Measurements from ENCODE around the gene RRAD.

DNA sequence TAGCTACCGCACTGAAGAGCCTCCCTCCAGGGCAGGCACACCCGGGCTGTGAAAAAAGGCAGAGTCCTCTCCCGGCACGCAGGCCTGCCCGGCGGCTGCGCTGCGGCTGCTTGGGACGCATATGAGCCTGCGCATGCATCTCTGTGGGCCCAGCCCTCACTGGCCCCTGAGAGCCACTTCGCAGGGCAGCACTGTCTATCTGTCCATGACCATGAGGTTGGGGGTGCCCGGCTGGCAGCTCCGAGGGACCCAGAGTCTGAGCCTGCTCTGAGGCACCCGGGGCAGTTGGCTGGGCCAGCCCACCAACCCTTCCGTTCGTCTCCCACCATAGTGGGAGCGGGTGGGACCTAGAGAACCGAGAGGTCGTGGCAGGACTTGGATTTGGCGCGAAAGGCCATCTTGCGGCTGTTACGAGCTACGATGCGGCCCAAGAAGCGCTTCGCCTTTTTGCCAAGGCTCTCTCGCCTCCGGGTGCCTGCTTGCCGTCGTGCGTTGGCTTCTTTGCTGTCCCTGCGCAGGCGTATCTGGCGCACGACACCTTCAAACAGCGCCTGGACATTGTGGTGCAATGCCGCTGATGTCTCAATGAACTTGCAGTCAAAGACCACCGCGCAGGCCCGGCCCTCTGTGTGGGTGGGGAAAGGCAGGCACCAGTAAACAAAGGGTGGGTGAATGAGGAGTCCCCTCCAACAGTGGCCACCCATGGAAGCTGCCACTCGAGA lies 3.4 kb downstream of the RRAD start:
- TF ChIP-seq POLR2A (IDR thresholded peaks at IDR 0.05; ENCODE audit: low read depth, low read length) (no peak), GATA2 (IDR thresholded peaks at IDR 0.05; ENCODE audit: insufficient read depth, insufficient read length, low read depth, low read length) (no peak), MYC (IDR thresholded peaks at IDR 0.05; ENCODE audit: low read depth, low read length) (no peak), FOS (IDR thresholded peaks at IDR 0.05; ENCODE audit: borderline replicate concordance, insufficient read depth, low read length) (no peak), EZH2 (IDR thresholded peaks at IDR 0.05; ENCODE audit: borderline replicate concordance, low read depth, low read length, severe bottlenecking) (no peak), POLR2AphosphoS5 (IDR thresholded peaks at IDR 0.05; ENCODE audit: insufficient read depth, low read depth, low read length) (no peak)
- TF ChIP-seq, protein P1, sequence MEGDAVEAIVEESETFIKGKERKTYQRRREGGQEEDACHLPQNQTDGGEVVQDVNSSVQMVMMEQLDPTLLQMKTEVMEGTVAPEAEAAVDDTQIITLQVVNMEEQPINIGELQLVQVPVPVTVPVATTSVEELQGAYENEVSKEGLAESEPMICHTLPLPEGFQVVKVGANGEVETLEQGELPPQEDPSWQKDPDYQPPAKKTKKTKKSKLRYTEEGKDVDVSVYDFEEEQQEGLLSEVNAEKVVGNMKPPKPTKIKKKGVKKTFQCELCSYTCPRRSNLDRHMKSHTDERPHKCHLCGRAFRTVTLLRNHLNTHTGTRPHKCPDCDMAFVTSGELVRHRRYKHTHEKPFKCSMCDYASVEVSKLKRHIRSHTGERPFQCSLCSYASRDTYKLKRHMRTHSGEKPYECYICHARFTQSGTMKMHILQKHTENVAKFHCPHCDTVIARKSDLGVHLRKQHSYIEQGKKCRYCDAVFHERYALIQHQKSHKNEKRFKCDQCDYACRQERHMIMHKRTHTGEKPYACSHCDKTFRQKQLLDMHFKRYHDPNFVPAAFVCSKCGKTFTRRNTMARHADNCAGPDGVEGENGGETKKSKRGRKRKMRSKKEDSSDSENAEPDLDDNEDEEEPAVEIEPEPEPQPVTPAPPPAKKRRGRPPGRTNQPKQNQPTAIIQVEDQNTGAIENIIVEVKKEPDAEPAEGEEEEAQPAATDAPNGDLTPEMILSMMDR (IDR thresholded peaks at IDR 0.05; ENCODE audit: extremely low read depth in 1 of 2, insufficient read depth in 1 of 2, low read depth in 1 of 2, low read length in 2 of 2) = no peak
- TF ChIP-seq, protein P2, sequence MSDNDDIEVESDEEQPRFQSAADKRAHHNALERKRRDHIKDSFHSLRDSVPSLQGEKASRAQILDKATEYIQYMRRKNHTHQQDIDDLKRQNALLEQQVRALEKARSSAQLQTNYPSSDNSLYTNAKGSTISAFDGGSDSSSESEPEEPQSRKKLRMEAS (IDR thresholded peaks at IDR 0.05; ENCODE audit: insufficient read depth, insufficient read length) = no peak
